ENCODE results near the gene NPHS1.
"Not testable (repeated sequence)": the region's sequence is repeated elsewhere in the genome, so short reads cannot be mapped to it uniquely, and the experiment has no call there.

NPHS1 gene

DNA sequence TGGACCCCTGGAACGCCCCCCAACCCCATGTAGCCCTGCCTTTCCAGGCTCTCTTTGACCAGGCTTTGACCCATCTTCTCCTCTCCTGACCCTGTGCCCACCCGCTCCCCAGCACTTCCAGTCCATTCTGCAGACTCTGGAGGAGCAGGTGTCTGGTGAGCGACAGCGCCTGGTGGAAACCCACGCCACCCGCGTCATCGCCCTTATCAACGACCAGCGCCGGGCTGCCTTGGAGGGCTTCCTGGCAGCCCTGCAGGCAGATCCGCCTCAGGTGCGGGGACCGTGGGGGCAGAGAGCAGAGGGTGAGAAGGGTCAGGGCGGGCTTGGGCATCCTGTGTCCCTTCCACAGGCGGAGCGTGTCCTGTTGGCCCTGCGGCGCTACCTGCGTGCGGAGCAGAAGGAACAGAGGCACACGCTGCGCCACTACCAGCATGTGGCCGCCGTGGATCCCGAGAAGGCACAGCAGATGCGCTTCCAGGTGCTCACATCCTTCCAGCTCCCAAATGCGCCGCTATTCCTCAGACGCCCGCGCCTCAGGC, 22.2 kb upstream of the NPHS1 start:
- no peak for FAIRE-seq
- TF ChIP-seq, protein P1, sequence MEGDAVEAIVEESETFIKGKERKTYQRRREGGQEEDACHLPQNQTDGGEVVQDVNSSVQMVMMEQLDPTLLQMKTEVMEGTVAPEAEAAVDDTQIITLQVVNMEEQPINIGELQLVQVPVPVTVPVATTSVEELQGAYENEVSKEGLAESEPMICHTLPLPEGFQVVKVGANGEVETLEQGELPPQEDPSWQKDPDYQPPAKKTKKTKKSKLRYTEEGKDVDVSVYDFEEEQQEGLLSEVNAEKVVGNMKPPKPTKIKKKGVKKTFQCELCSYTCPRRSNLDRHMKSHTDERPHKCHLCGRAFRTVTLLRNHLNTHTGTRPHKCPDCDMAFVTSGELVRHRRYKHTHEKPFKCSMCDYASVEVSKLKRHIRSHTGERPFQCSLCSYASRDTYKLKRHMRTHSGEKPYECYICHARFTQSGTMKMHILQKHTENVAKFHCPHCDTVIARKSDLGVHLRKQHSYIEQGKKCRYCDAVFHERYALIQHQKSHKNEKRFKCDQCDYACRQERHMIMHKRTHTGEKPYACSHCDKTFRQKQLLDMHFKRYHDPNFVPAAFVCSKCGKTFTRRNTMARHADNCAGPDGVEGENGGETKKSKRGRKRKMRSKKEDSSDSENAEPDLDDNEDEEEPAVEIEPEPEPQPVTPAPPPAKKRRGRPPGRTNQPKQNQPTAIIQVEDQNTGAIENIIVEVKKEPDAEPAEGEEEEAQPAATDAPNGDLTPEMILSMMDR (IDR thresholded peaks at IDR 0.05; ENCODE audit: insufficient read depth, missing control alignments): no peak
- no peak for DNase-seq (ENCODE audit: insufficient read length, low spot score)

DNA sequence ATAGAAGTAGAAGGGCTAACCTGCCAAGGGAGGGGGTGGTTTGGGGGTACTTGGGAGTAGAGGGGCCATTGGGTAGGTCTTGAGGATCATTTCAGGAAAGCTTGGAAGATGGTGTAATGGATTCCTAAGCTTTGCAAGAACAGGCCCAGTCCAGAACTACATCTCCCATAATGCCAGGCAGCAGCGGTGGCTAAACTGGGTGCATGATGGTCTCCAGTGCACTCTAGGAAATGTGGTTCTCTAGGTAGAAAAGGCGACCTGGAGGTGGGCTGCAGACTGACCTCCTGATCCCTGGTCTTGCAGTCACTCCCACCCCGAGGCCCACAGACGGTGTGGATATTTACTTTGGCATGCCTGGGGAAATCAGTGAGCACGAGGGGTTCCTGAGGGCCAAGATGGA, 19.9 kb upstream of the NPHS1 start:
- no peak for FAIRE-seq
- TF ChIP-seq, protein P1 (IDR thresholded peaks at IDR 0.05; ENCODE audit: insufficient read depth, missing control alignments): no peak

DNA sequence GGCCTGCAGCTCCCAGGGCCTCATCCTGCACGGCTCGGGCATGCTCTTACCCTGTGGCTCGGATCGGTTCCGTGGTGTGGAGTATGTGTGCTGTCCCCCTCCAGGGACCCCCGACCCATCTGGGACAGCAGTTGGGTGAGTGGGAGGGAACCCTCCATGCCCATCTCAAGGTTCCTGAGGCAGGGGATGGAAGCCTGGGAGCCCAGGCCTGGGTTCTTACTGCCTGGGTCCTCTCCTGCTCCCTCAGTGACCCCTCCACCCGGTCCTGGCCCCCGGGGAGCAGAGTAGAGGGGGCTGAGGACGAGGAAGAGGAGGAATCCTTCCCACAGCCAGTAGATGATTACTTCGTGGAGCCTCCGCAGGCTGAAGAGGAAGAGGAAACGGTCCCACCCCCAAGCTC, 19.3 kb upstream of the NPHS1 start:
- FAIRE-seq (no peak), DNase-seq (ENCODE audit: insufficient read length, low spot score) (no peak)
- TF ChIP-seq, protein P1 (IDR thresholded peaks at IDR 0.05; ENCODE audit: insufficient read depth, missing control alignments): no peak

More for the DNA sequence above, 19.9 kb upstream of the NPHS1 start:
- DNase-seq (ENCODE audit: insufficient read length, low spot score): no peak

DNA sequence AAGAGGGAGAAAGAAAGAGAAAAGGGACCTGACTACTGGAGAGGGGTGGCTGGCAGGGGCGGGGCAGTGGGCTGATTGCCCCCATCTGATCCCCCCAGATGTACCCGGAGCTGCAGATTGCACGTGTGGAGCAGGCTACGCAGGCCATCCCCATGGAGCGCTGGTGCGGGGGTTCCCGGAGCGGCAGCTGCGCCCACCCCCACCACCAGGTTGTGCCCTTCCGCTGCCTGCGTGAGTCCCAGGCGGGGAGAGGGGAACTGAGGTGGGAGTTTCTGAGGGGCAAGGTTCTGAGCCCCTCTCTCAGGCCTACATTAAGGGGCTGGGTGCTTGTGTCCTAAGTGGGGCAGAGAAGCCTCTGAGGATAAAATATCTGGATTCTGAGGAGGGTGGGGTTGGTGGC, 18.5 kb upstream of the NPHS1 start:
- TF ChIP-seq, protein P1 (IDR thresholded peaks at IDR 0.05; ENCODE audit: insufficient read depth, missing control alignments): no peak
- DNase-seq (ENCODE audit: insufficient read length, low spot score): no peak
- no peak for FAIRE-seq

DNA sequence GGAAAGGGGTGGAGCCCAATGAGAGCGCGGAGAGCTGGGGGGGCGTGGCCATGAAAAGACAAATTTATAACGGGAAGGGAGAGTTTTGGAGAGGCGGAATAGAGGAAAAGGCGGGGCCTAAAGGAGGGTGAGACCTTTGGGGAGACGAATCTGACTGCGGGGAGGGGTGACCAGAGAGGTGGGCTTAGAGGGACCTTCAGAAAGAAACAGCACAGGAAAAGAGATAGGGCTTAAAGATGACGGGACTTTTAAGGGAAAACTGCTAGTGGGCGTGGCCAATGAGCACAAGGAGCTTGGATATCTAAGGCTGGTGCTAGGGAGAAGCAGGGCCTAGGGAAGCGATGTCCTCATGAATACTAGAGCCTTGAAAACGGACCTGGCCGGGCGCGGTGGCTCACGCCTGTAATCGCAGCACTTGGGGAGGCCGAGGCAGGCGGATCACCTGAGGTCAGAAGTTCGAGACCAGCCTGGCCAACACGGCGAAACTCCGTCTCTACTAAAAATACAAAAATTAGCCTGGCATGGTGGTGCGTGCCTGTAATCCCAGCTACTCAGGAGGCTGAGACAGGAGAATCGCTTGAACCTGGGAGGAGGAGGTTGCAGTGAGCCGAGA, 17.9 kb upstream of the NPHS1 start:
- FAIRE-seq; DNase-seq (ENCODE audit: insufficient read length, low spot score): not testable (repeated sequence)

DNA sequence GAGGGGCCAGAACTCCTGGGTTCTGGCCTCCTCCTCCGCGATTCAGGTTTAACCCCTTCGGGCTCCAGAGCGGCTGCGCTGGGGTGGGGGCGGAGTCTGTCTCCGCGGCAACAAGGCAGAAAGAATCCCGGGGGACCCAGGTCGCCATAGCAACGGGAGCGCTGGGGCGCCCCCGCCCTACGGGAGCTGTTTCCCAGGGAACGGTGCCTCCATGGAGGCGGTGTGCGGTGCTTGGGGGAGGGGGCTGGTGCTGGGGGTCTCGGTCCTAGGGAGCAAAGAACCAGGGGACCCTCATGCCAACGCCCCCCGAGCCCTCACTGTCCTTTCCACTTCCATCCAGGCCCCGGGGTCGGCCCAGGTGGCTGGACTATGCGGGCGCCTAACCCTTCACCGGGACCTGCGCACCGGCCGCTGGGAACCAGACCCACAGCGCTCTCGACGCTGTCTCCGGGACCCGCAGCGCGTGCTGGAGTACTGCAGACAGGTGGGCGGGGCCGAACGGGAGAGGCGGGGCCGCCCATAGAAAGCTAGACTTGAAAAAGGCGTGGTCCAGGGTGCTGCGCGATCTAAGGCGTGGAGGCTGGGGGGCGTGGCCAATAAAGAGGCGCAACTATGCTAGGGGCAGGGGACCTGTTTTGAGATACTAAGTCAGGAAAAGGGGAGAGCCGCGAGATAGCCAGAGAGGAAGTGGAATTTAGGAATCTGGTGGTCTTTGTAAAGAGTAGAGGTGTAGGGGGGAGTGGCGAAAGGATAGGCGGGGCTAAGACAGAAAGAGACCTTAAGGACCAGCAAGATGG, 17.2 kb upstream of the NPHS1 start:
- DNase-seq (ENCODE audit: insufficient read length, low spot score) (no peak), FAIRE-seq (no peak)
- TF ChIP-seq, protein P1 (IDR thresholded peaks at IDR 0.05; ENCODE audit: insufficient read depth, missing control alignments): no peak

DNA sequence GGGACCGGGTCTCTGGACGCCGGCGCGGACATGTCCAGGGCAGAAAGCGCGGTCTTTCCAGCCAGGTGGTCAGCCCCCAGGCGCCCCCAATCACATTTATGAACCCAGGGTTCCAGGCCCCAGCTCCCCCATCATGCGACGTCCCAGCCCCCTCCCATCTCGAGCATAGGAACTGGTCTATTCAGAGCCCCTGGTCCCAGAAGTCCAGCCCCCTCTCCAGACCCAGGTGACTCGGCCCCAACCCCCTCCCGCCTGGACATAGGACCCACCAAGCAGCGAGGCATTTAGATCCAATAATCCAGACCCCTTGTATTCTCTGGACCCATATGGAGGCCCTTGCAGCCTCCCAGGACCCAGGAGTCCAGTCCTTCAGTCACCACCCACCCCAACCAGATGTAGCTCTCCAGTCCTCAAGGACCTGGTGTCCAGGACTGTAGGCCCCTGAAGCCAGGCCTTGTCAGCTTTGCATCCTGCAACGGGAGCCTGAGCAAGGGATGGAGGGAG, 16.6 kb upstream of the NPHS1 start:
- DNase-seq (ENCODE audit: insufficient read length, low spot score) (no peak), FAIRE-seq (no peak)

More for the DNA sequence above, 16.6 kb upstream of the NPHS1 start:
- TF ChIP-seq, protein P1 (IDR thresholded peaks at IDR 0.05; ENCODE audit: insufficient read depth, missing control alignments): no peak

All from D721Med (cell line).